ENCODE measurements around the gene FZD2.
A peak's percentile ranks its signal among the peaks of the same experiment; 100 is the strongest.
"Not testable (repeated sequence)": the region's sequence is repeated elsewhere in the genome, so short reads cannot be mapped to it uniquely, and the experiment has no call there.

FZD2 gene

GRCh38 chr17:44547625-44548267, 9.5 kb upstream of the FZD2 start:
- DNase-seq: no peak

GRCh38 chr17:44548376-44549230, 8.7 kb upstream of the FZD2 start:
- no peak for DNase-seq

- no peak for DNase-seq
These were observed 7.6 kb upstream of the FZD2 start for GRCh38 chr17:44549686-44550085.

GRCh38 chr17:44552361-44552760, 4.9 kb upstream of the FZD2 start:
- DNase-seq: no peak

GRCh38 chr17:44555099-44555498, 2.2 kb upstream of the FZD2 start:
- DNase-seq: no peak

GRCh38 chr17:44556166-44556831, 985 bp upstream of the FZD2 start:
- DNase-seq: peak; percentile 1

GRCh38 chr17:44557651-44558285, 484 bp downstream of the FZD2 start:
- no peak for DNase-seq

GRCh38 chr17:44558334-44558709, 1.0 kb downstream of the FZD2 start:
- no peak for DNase-seq

GRCh38 chr17:44558710-44559633, 1.7 kb downstream of the FZD2 start:
- no peak for DNase-seq

GRCh38 chr17:44559634-44560554, 2.6 kb downstream of the FZD2 start:
- no peak for DNase-seq

- DNase-seq: no peak
These were observed 3.9 kb downstream of the FZD2 start for GRCh38 chr17:44561237-44561623.

- DNase-seq: no peak
These were observed 7.1 kb downstream of the FZD2 start for GRCh38 chr17:44564429-44564828.

GRCh38 chr17:44565866-44566443, 8.7 kb downstream of the FZD2 start:
- DNase-seq: no peak

GRCh38 chr17:44568311-44568944, 11.1 kb downstream of the FZD2 start:
- DNase-seq: not testable (repeated sequence)

- no peak for DNase-seq
These were observed 11.9 kb downstream of the FZD2 start for GRCh38 chr17:44568945-44569858.

- DNase-seq: no peak
These were observed 15.5 kb downstream of the FZD2 start for GRCh38 chr17:44572801-44573200.

GRCh38 chr17:44575403-44575802, 18.1 kb downstream of the FZD2 start:
- no peak for DNase-seq

- no peak for DNase-seq
These were observed 21.7 kb downstream of the FZD2 start for GRCh38 chr17:44578947-44579346.

- DNase-seq: no peak
These were observed 24.6 kb downstream of the FZD2 start for GRCh38 chr17:44581868-44582267.
